ENCODE data around the gene CAMTA1. TPM values are rescaled to one million over a fixed set of nuclear protein-coding genes. Genes with fewer than 3 reads are reported as not detected.

Gene CAMTA1
- total and polyA plus RNA-seq, 4 donors, result 18.0 to 93.5 (median 35.8) TPM

DNA sequence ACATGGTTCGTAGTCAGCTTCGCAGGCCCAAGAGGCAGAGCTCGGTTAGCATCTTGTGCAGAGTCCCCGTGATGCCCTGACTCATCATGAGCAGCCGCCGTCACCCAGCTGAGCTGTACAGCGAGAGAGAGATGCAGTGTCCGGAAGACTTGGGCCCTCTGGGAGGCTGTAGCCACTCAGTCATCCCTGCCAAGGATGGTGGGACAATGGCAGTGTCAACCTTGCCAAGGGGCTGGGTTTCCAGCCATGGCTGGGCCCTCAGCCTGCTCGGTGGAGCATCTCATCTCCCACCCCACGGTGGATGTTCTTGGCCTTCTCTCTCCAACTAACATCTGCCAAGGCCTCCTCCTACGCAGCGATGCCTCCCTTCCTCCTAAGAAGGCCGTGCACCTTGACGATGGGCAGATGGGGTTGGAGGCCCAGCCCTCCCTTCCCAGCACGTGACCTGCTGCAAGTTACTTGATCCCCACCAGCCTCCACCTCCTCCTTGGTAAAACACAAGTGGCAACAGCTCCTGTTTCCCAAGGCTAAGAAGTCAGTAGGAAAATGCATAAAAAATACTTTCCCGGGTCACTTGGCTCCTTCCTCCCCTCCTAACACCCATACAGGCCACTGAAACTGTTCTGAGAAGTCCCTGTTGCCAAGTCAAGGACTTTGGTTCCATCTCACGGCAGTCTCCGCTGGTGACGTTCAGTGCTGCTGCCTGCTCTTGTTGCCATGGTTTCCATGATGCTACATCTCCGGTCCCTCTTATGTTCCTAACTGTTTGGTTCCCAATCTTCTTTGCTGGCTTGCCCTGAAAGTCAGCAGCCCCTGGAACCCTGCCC, 601.2 kb downstream of the CAMTA1 start:
- H3K27me3 ChIP-seq (ENCODE audit: control insufficient read depth in 4 of 4, insufficient read depth in 4 of 4, low read length in 3 of 4), result no peaks in the 10 kb centered on the region
- H3K9me3 ChIP-seq (ENCODE audit: control insufficient read depth in 4 of 4, low read length in 3 of 4), result no peaks in the 10 kb centered on the region
- no peak overlapping the region for H3K4me3 ChIP-seq (ENCODE audit: low read depth in 1 of 3, low read length in 3 of 3)
- H3K4me1 ChIP-seq (ENCODE audit: control insufficient read depth in 4 of 4, insufficient read depth in 4 of 4, low read length in 3 of 4), result no peaks in the 10 kb centered on the region
- TF ChIP-seq RAD21 (IDR thresholded peaks at IDR 0.05), result no peak
- TF ChIP-seq NR2F2 (IDR thresholded peaks at IDR 0.05), result no peak
- no peak for TF ChIP-seq YY1 (IDR thresholded peaks at IDR 0.05)
- no peak for TF ChIP-seq SP1 (IDR thresholded peaks at IDR 0.05)
- no peak for TF ChIP-seq FOXA1 (IDR thresholded peaks at IDR 0.05)
- TF ChIP-seq HNF4A (conservative IDR thresholded peaks at IDR 0.05), result no peak
- no peak for TF ChIP-seq HNF4G (IDR thresholded peaks at IDR 0.05)
- TF ChIP-seq, protein P1, sequence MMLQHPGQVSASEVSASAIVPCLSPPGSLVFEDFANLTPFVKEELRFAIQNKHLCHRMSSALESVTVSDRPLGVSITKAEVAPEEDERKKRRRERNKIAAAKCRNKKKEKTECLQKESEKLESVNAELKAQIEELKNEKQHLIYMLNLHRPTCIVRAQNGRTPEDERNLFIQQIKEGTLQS (IDR thresholded peaks at IDR 0.05), result no peak
- TF ChIP-seq EGR1 (IDR thresholded peaks at IDR 0.05; ENCODE audit: low read depth in 2 of 2), result no peak
- TF ChIP-seq, protein P2, sequence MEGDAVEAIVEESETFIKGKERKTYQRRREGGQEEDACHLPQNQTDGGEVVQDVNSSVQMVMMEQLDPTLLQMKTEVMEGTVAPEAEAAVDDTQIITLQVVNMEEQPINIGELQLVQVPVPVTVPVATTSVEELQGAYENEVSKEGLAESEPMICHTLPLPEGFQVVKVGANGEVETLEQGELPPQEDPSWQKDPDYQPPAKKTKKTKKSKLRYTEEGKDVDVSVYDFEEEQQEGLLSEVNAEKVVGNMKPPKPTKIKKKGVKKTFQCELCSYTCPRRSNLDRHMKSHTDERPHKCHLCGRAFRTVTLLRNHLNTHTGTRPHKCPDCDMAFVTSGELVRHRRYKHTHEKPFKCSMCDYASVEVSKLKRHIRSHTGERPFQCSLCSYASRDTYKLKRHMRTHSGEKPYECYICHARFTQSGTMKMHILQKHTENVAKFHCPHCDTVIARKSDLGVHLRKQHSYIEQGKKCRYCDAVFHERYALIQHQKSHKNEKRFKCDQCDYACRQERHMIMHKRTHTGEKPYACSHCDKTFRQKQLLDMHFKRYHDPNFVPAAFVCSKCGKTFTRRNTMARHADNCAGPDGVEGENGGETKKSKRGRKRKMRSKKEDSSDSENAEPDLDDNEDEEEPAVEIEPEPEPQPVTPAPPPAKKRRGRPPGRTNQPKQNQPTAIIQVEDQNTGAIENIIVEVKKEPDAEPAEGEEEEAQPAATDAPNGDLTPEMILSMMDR (IDR thresholded peaks at IDR 0.05; ENCODE audit: low read depth, low read length, missing input control), result no peak
- TF ChIP-seq JUND (IDR thresholded peaks at IDR 0.05), result no peak
- TF ChIP-seq, protein P3, sequence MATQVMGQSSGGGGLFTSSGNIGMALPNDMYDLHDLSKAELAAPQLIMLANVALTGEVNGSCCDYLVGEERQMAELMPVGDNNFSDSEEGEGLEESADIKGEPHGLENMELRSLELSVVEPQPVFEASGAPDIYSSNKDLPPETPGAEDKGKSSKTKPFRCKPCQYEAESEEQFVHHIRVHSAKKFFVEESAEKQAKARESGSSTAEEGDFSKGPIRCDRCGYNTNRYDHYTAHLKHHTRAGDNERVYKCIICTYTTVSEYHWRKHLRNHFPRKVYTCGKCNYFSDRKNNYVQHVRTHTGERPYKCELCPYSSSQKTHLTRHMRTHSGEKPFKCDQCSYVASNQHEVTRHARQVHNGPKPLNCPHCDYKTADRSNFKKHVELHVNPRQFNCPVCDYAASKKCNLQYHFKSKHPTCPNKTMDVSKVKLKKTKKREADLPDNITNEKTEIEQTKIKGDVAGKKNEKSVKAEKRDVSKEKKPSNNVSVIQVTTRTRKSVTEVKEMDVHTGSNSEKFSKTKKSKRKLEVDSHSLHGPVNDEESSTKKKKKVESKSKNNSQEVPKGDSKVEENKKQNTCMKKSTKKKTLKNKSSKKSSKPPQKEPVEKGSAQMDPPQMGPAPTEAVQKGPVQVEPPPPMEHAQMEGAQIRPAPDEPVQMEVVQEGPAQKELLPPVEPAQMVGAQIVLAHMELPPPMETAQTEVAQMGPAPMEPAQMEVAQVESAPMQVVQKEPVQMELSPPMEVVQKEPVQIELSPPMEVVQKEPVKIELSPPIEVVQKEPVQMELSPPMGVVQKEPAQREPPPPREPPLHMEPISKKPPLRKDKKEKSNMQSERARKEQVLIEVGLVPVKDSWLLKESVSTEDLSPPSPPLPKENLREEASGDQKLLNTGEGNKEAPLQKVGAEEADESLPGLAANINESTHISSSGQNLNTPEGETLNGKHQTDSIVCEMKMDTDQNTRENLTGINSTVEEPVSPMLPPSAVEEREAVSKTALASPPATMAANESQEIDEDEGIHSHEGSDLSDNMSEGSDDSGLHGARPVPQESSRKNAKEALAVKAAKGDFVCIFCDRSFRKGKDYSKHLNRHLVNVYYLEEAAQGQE (IDR thresholded peaks at IDR 0.05), result no peak
- no peak for TF ChIP-seq RXRA (IDR thresholded peaks at IDR 0.05)
- WGBS, result 92% methylated on average over 20 of the region's 20 CpGs
- H3K27ac ChIP-seq (ENCODE audit: low read depth in 1 of 2, low read length in 2 of 2), result no peak overlapping the region
- DNase-seq (ENCODE audit: low spot score), result peak; percentile 23
- H3K9ac ChIP-seq (ENCODE audit: low read depth in 1 of 2, low read length in 2 of 2), result no peak overlapping the region
- H3K36me3 ChIP-seq (ENCODE audit: control insufficient read depth in 4 of 4, insufficient read depth in 3 of 4, low read depth in 1 of 4, low read length in 3 of 4), result no peaks in the 10 kb centered on the region

GRCh38 chr1:7387053-7387927, 602.0 kb downstream of the CAMTA1 start:
- WGBS, result 81% methylated on average over 9 of the region's 9 CpGs
- TF ChIP-seq HNF4A (conservative IDR thresholded peaks at IDR 0.05) (no peak), HNF4G (IDR thresholded peaks at IDR 0.05) (no peak), JUND (IDR thresholded peaks at IDR 0.05) (no peak), TAF1 (conservative IDR thresholded peaks at IDR 0.05) (no peak), FOXA2 (IDR thresholded peaks at IDR 0.05) (no peak), GABPA (IDR thresholded peaks at IDR 0.05 in 1 of 2, conservative IDR thresholded peaks at IDR 0.05 in 1 of 2) (no peak)
- TF ChIP-seq, protein P3 (IDR thresholded peaks at IDR 0.05), result no peak
- TF ChIP-seq, protein P4, sequence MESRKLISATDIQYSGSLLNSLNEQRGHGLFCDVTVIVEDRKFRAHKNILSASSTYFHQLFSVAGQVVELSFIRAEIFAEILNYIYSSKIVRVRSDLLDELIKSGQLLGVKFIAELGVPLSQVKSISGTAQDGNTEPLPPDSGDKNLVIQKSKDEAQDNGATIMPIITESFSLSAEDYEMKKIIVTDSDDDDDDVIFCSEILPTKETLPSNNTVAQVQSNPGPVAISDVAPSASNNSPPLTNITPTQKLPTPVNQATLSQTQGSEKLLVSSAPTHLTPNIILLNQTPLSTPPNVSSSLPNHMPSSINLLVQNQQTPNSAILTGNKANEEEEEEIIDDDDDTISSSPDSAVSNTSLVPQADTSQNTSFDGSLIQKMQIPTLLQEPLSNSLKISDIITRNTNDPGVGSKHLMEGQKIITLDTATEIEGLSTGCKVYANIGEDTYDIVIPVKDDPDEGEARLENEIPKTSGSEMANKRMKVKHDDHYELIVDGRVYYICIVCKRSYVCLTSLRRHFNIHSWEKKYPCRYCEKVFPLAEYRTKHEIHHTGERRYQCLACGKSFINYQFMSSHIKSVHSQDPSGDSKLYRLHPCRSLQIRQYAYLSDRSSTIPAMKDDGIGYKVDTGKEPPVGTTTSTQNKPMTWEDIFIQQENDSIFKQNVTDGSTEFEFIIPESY (IDR thresholded peaks at IDR 0.05), result no peak
- TF ChIP-seq, protein P1 (IDR thresholded peaks at IDR 0.05), result no peak

More at GRCh38 chr1:7387053-7387927, 602.0 kb downstream of the CAMTA1 start:
- Histone ChIP-seq H3K27ac (ENCODE audit: low read depth in 1 of 2, low read length in 2 of 2) (no peak overlapping the region), H3K4me3 (ENCODE audit: low read depth in 1 of 3, low read length in 3 of 3) (no peak overlapping the region), H3K4me1 (ENCODE audit: control insufficient read depth in 4 of 4, insufficient read depth in 4 of 4, low read length in 3 of 4) (no peaks in the 10 kb centered on the region), H3K9me3 (ENCODE audit: control insufficient read depth in 4 of 4, low read length in 3 of 4) (no peaks in the 10 kb centered on the region), H3K36me3 (ENCODE audit: control insufficient read depth in 4 of 4, insufficient read depth in 3 of 4, low read depth in 1 of 4, low read length in 3 of 4) (no peaks in the 10 kb centered on the region), H3K9ac (ENCODE audit: low read depth in 1 of 2, low read length in 2 of 2) (no peak overlapping the region), H3K27me3 (ENCODE audit: control insufficient read depth in 4 of 4, insufficient read depth in 4 of 4, low read length in 3 of 4) (no peaks in the 10 kb centered on the region)
- DNase-seq (ENCODE audit: low spot score), result peak; percentile 10

Data from liver (tissue), 9 donors.